HEK293 (cell line): Measurements from ENCODE around the gene ACTG1.

Experiments used
- HOXD13 ChIP-seq: sonication (generic); formaldehyde crosslinking; IDR thresholded peaks from 2 replicates; pipeline ENCODE4 v1.8.0; 2022; ENCODE audit warnings: missing genetic modification reagents, borderline replicate concordance
- KLF1 ChIP-seq: fragments of 450-650 bp; formaldehyde crosslinking; IDR thresholded peaks from 2 replicates; pipeline ENCODE4 v1.5.1; 2016; ENCODE audit warnings: missing biosample characterization, missing genetic modification characterization
- KLF7 ChIP-seq: fragments of 450-650 bp; formaldehyde crosslinking; IDR thresholded peaks from 2 replicates; pipeline ENCODE4 v1.5.1; 2016; ENCODE audit warnings: missing biosample characterization, missing genetic modification characterization, borderline replicate concordance
- MZF1 ChIP-seq: fragments of 450-650 bp; formaldehyde crosslinking; IDR thresholded peaks from 2 replicates; pipeline ENCODE4 v1.5.1; 2017; ENCODE audit warnings: missing biosample characterization, missing genetic modification characterization, borderline replicate concordance
- YY2 ChIP-seq: fragments of 450-650 bp; formaldehyde crosslinking; IDR thresholded peaks from 2 replicates; pipeline ENCODE4 v1.5.1; 2016; ENCODE audit warnings: missing biosample characterization, missing genetic modification characterization
- ZBTB20 ChIP-seq: fragments of 450-650 bp; formaldehyde crosslinking; IDR thresholded peaks from 2 replicates; pipeline ENCODE4 v1.5.1; 2016; ENCODE audit warnings: missing biosample characterization, missing genetic modification characterization
- ZBTB21 ChIP-seq: fragments of 450-650 bp; formaldehyde crosslinking; IDR thresholded peaks from 2 replicates; pipeline ENCODE4 v1.5.1; 2017; ENCODE audit warnings: missing biosample characterization, missing genetic modification characterization
- ZEB2 ChIP-seq: fragments of 450-650 bp; formaldehyde crosslinking; IDR thresholded peaks from 2 replicates; pipeline ENCODE4 v1.5.1; 2016; ENCODE audit warnings: missing biosample characterization, missing genetic modification characterization
- ZFP69B ChIP-seq: fragments of 450-650 bp; formaldehyde crosslinking; IDR thresholded peaks from 2 replicates; pipeline ENCODE4 v1.5.1; 2016; ENCODE audit warnings: missing biosample characterization, missing genetic modification characterization
- ZNF140 ChIP-seq: fragments of 450-650 bp; formaldehyde crosslinking; IDR thresholded peaks from 2 replicates; pipeline ENCODE4 v1.5.1; 2016; ENCODE audit warnings: missing biosample characterization, missing genetic modification characterization
- ZNF239 ChIP-seq: fragments of 450-650 bp; formaldehyde crosslinking; IDR thresholded peaks from 2 replicates; pipeline ENCODE4 v1.5.1; 2016; ENCODE audit warnings: missing biosample characterization, missing genetic modification characterization
- ZNF302 ChIP-seq: fragments of 450-650 bp; formaldehyde crosslinking; IDR thresholded peaks from 2 replicates; pipeline ENCODE4 v1.5.1; 2016; ENCODE audit warnings: missing biosample characterization, missing genetic modification characterization, low read depth
- ZNF335 ChIP-seq: fragments of 450-650 bp; formaldehyde crosslinking; conservative IDR thresholded peaks from 2 replicates; pipeline ENCODE4 v1.5.1; 2016; ENCODE audit warnings: missing biosample characterization, missing genetic modification characterization
- ZNF391 ChIP-seq: fragments of 450-650 bp; formaldehyde crosslinking; IDR thresholded peaks from 2 replicates; pipeline ENCODE4 v1.5.1; 2016; ENCODE audit warnings: low read depth, missing biosample characterization, missing genetic modification characterization, borderline replicate concordance
- ZNF394 ChIP-seq: fragments of 450-650 bp; formaldehyde crosslinking; IDR thresholded peaks from 2 replicates; pipeline ENCODE4 v1.5.1; 2016; ENCODE audit warnings: missing biosample characterization, missing genetic modification characterization, mild to moderate bottlenecking, moderate library complexity, borderline replicate concordance
- ZNF548 ChIP-seq: fragments of 450-650 bp; formaldehyde crosslinking; IDR thresholded peaks from 2 replicates; pipeline ENCODE4 v1.5.1; 2016; ENCODE audit warnings: missing biosample characterization, missing genetic modification characterization
- ZNF561 ChIP-seq: fragments of 450-650 bp; IDR thresholded peaks from 2 replicates; pipeline ENCODE4 v1.5.1; 2018; ENCODE audit warnings: missing biosample characterization, missing genetic modification characterization, borderline replicate concordance
- ZNF792 ChIP-seq: fragments of 450-650 bp; formaldehyde crosslinking; IDR thresholded peaks from 2 replicates; pipeline ENCODE4 v1.5.1; 2016; ENCODE audit warnings: missing biosample characterization, missing genetic modification characterization
- ZNF843 ChIP-seq: fragments of 450-650 bp; formaldehyde crosslinking; IDR thresholded peaks from 2 replicates; pipeline ENCODE4 v1.5.1; 2016; ENCODE audit warnings: missing biosample characterization, missing genetic modification characterization
- TF ChIP-seq, protein P1 (sequence below): fragments of 450-650 bp; formaldehyde crosslinking; IDR thresholded peaks from 2 replicates; pipeline ENCODE4 v1.5.1; 2016; ENCODE audit warnings: missing biosample characterization, missing genetic modification characterization, borderline replicate concordance
- TF ChIP-seq, protein P2 (sequence below): fragments of 450-650 bp; formaldehyde crosslinking; IDR thresholded peaks from 2 replicates; pipeline ENCODE4 v1.5.1; 2016; ENCODE audit warnings: missing biosample characterization, missing genetic modification characterization
- TF ChIP-seq, protein P3 (sequence below): sonication (generic); formaldehyde crosslinking; IDR thresholded peaks from 2 replicates; pipeline ENCODE4 v1.8.1; 2022; ENCODE audit warnings: mild to moderate bottlenecking, moderate library complexity, missing genetic modification reagents
- TF ChIP-seq, protein P4 (sequence below): fragments of 450-650 bp; formaldehyde crosslinking; IDR thresholded peaks from 2 replicates; pipeline ENCODE4 v1.5.1; 2016; ENCODE audit warnings: missing biosample characterization, missing genetic modification characterization
- TF ChIP-seq, protein P5 (sequence below): fragments of 450-650 bp; formaldehyde crosslinking; IDR thresholded peaks from 2 replicates; pipeline ENCODE4 v1.5.1; 2017; ENCODE audit warnings: missing biosample characterization, missing genetic modification characterization
- TF ChIP-seq, protein P6 (sequence below): fragments of 450-650 bp; formaldehyde crosslinking; IDR thresholded peaks from 2 replicates; pipeline ENCODE4 v1.5.1; 2016; ENCODE audit warnings: missing biosample characterization, missing genetic modification characterization

ACTG1 gene

DNA sequence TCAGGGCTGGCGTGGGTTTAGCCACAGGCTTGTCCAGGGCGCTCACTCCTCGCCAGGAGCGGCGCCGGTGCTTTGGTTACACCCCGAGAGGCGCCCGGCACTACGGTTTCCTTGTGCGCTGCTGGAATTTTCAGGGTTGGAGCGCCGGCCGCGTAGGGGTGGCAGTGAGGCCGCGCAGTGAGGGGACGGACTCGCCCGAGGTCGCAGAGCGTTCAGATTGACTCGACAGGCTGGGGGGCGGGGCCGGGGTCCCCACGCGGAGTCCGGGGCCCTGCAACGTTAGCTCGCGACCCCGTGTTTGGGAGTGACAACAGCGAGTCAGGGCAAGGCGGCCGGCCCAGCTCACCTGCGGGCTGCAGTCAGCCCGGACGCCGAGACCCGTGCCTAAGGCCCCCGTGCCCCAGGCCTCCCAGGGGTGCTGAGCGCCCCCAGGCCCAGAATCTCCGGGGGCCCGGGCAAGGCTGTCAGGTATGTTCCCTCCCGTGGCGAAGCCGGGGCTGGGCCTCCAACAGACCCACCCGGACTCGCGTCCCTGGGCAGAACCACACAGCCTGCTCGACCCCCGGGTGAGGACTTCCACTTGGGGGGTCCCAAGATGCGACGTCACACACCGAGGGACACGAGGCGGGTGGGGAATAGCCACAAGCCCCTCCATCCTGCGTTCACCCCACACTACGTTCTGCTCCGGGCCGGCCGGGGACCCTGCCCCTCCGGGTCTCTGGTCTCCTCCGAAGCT is 1.3 kb upstream of the ACTG1 start (continued):
- TF ChIP-seq ZBTB21 (tag by site-specific recombination) = no peak
- TF ChIP-seq, protein P1, sequence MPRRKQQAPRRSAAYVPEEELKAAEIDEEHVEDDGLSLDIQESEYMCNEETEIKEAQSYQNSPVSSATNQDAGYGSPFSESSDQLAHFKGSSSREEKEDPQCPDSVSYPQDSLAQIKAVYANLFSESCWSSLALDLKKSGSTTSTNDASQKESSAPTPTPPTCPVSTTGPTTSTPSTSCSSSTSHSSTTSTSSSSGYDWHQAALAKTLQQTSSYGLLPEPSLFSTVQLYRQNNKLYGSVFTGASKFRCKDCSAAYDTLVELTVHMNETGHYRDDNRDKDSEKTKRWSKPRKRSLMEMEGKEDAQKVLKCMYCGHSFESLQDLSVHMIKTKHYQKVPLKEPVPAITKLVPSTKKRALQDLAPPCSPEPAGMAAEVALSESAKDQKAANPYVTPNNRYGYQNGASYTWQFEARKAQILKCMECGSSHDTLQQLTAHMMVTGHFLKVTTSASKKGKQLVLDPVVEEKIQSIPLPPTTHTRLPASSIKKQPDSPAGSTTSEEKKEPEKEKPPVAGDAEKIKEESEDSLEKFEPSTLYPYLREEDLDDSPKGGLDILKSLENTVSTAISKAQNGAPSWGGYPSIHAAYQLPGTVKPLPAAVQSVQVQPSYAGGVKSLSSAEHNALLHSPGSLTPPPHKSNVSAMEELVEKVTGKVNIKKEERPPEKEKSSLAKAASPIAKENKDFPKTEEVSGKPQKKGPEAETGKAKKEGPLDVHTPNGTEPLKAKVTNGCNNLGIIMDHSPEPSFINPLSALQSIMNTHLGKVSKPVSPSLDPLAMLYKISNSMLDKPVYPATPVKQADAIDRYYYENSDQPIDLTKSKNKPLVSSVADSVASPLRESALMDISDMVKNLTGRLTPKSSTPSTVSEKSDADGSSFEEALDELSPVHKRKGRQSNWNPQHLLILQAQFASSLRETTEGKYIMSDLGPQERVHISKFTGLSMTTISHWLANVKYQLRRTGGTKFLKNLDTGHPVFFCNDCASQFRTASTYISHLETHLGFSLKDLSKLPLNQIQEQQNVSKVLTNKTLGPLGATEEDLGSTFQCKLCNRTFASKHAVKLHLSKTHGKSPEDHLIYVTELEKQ (tag by site-specific recombination) = no peak
- TF ChIP-seq ZNF394 (tag by site-specific recombination) = no peak; the same call in 1 of the 2 replicates
- no peak for TF ChIP-seq HOXD13 (CRISPR knock-in tag)
- TF ChIP-seq, protein P2, sequence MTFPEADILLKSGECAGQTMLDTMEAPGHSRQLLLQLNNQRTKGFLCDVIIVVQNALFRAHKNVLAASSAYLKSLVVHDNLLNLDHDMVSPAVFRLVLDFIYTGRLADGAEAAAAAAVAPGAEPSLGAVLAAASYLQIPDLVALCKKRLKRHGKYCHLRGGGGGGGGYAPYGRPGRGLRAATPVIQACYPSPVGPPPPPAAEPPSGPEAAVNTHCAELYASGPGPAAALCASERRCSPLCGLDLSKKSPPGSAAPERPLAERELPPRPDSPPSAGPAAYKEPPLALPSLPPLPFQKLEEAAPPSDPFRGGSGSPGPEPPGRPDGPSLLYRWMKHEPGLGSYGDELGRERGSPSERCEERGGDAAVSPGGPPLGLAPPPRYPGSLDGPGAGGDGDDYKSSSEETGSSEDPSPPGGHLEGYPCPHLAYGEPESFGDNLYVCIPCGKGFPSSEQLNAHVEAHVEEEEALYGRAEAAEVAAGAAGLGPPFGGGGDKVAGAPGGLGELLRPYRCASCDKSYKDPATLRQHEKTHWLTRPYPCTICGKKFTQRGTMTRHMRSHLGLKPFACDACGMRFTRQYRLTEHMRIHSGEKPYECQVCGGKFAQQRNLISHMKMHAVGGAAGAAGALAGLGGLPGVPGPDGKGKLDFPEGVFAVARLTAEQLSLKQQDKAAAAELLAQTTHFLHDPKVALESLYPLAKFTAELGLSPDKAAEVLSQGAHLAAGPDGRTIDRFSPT = peak; percentile 44; the same call in 1 of the 2 replicates
- TF ChIP-seq, protein P3, sequence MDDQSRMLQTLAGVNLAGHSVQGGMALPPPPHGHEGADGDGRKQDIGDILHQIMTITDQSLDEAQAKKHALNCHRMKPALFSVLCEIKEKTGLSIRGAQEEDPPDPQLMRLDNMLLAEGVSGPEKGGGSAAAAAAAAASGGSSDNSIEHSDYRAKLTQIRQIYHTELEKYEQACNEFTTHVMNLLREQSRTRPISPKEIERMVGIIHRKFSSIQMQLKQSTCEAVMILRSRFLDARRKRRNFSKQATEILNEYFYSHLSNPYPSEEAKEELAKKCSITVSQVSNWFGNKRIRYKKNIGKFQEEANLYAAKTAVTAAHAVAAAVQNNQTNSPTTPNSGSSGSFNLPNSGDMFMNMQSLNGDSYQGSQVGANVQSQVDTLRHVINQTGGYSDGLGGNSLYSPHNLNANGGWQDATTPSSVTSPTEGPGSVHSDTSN (CRISPR knock-in tag) = no peak; the same call in 1 of the 2 replicates
- TF ChIP-seq ZNF239 (tag by site-specific recombination) = no peak
- peak; percentile 76; the same call in 1 of the 2 replicates for TF ChIP-seq ZNF335 (tag by site-specific recombination)
- TF ChIP-seq, protein P4, sequence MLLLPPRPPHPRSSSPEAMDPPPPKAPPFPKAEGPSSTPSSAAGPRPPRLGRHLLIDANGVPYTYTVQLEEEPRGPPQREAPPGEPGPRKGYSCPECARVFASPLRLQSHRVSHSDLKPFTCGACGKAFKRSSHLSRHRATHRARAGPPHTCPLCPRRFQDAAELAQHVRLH (tag by site-specific recombination) = no peak
- TF ChIP-seq, protein P5, sequence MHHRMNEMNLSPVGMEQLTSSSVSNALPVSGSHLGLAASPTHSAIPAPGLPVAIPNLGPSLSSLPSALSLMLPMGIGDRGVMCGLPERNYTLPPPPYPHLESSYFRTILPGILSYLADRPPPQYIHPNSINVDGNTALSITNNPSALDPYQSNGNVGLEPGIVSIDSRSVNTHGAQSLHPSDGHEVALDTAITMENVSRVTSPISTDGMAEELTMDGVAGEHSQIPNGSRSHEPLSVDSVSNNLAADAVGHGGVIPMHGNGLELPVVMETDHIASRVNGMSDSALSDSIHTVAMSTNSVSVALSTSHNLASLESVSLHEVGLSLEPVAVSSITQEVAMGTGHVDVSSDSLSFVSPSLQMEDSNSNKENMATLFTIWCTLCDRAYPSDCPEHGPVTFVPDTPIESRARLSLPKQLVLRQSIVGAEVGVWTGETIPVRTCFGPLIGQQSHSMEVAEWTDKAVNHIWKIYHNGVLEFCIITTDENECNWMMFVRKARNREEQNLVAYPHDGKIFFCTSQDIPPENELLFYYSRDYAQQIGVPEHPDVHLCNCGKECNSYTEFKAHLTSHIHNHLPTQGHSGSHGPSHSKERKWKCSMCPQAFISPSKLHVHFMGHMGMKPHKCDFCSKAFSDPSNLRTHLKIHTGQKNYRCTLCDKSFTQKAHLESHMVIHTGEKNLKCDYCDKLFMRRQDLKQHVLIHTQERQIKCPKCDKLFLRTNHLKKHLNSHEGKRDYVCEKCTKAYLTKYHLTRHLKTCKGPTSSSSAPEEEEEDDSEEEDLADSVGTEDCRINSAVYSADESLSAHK (tag by site-specific recombination) = 0 out of 2 replicates have a peak, but pooled peaks have one; percentile 18
- no peak for TF ChIP-seq YY2
- no peak for TF ChIP-seq ZNF843 (tag by site-specific recombination)
- TF ChIP-seq ZNF391 (tag by site-specific recombination) = no peak
- TF ChIP-seq ZNF548 = no peak
- TF ChIP-seq KLF1 (tag by site-specific recombination) = no peak; the same call in none of the 2 replicates
- no peak for TF ChIP-seq ZNF792 (tag by site-specific recombination)
- no peak for TF ChIP-seq ZNF302 (tag by site-specific recombination)
- no peak for TF ChIP-seq ZFP69B (tag by site-specific recombination)
- TF ChIP-seq ZBTB20 (tag by site-specific recombination) = peak; percentile 99
- no peak for TF ChIP-seq ZNF140 (tag by site-specific recombination)
- TF ChIP-seq MZF1 (tag by site-specific recombination) = no peak
- peak; percentile 60; the same call in 1 of the 2 replicates for TF ChIP-seq ZNF561
- TF ChIP-seq, protein P6, sequence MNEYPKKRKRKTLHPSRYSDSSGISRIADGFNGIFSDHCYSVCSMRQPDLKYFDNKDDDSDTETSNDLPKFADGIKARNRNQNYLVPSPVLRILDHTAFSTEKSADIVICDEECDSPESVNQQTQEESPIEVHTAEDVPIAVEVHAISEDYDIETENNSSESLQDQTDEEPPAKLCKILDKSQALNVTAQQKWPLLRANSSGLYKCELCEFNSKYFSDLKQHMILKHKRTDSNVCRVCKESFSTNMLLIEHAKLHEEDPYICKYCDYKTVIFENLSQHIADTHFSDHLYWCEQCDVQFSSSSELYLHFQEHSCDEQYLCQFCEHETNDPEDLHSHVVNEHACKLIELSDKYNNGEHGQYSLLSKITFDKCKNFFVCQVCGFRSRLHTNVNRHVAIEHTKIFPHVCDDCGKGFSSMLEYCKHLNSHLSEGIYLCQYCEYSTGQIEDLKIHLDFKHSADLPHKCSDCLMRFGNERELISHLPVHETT (tag by site-specific recombination) = no peak
- TF ChIP-seq ZEB2 (tag by site-specific recombination) = peak; percentile 85
- TF ChIP-seq KLF7 (tag by site-specific recombination) = no peak; the same call in none of the 2 replicates
